HG02798 (cell line): Measurements from ENCODE around the gene HM13.
"Not testable (repeated sequence)": the region's sequence is repeated elsewhere in the genome, so short reads cannot be mapped to it uniquely, and the experiment has no call there.

Experiments
- ATAC-seq: cut with Tn5 transposase; IDR thresholded peaks from one replicate; pipeline ENCODE4 v1.9.1; 2021; ENCODE audit warnings: mild to moderate bottlenecking; ENCODE audit not compliant: unreplicated experiment, poor library complexity

HM13 gene

GRCh38 chr20:31564284-31564683 is 50.0 kb downstream of the HM13 start:
- no peak for ATAC-seq

GRCh38 chr20:31565699-31566318 is 51.6 kb downstream of the HM13 start:
- ATAC-seq, result no peak

GRCh38 chr20:31566319-31566657 is 52.0 kb downstream of the HM13 start:
- no peak for ATAC-seq

GRCh38 chr20:31566658-31567379 is 52.6 kb downstream of the HM13 start:
- ATAC-seq, result no peak

- no peak for ATAC-seq
Measured at GRCh38 chr20:31567380-31567720, 53.1 kb downstream of the HM13 start.

- ATAC-seq, result no peak
Measured at GRCh38 chr20:31568041-31568731, 53.9 kb downstream of the HM13 start.

- no peak for ATAC-seq
Measured at GRCh38 chr20:31568773-31569162, 54.5 kb downstream of the HM13 start.

- no peak for ATAC-seq
Measured at GRCh38 chr20:31569163-31570020, 55.1 kb downstream of the HM13 start.

- no peak for ATAC-seq
Measured at GRCh38 chr20:31570021-31570463, 55.8 kb downstream of the HM13 start.

GRCh38 chr20:31570735-31571617 is 56.7 kb downstream of the HM13 start:
- no peak for ATAC-seq

- ATAC-seq, result peak; percentile 6
Measured at GRCh38 chr20:31572042-31572700, 57.9 kb downstream of the HM13 start.

GRCh38 chr20:31572701-31573554 is 58.7 kb downstream of the HM13 start:
- ATAC-seq, result peak; percentile 89

GRCh38 chr20:31573555-31574321 is 59.5 kb downstream of the HM13 start:
- ATAC-seq, result no peak

- not testable (repeated sequence) for ATAC-seq
Measured at GRCh38 chr20:31574986-31575385, 60.7 kb downstream of the HM13 start.

- ATAC-seq, result no peak
Measured at GRCh38 chr20:31576751-31577150, 62.5 kb downstream of the HM13 start.

- ATAC-seq, result no peak
Measured at GRCh38 chr20:31577194-31577593, 63.0 kb downstream of the HM13 start.

GRCh38 chr20:31578448-31579138 is 64.4 kb downstream of the HM13 start:
- ATAC-seq, result no peak
